H9 (cell line): Measurements from ENCODE around the gene ADRB1. TPM values are rescaled to one million over a fixed set of nuclear protein-coding genes. Genes with fewer than 3 reads are reported as not detected.

Experiments used
- DNase-seq: peaks from one replicate; pipeline ENCODE4 v3.0.0-alpha.2; 2017
- H2AFZ ChIP-seq: one replicate; pipeline ENCODE4 v1.6.1; 2013; ENCODE audit warnings: mild to moderate bottlenecking, low read length, control low read depth, moderate library complexity
- H2AK5ac ChIP-seq: 2 replicates; pipeline ENCODE4 v1.6.1; 2013; ENCODE audit warnings: low read length, control low read depth, mixed read lengths; ENCODE audit not compliant: insufficient read length
- H2BK120ac ChIP-seq: one replicate; pipeline ENCODE4 v1.6.1; 2013; ENCODE audit warnings: low read depth, mild to moderate bottlenecking, low read length, control low read depth, inconsistent platforms; ENCODE audit not compliant: poor library complexity, severe bottlenecking
- H2BK12ac ChIP-seq: 2 replicates; pipeline ENCODE4 v1.6.1; 2013; ENCODE audit warnings: low read length, control low read depth, mixed read lengths, low read depth; ENCODE audit not compliant: insufficient read length
- H2BK15ac ChIP-seq: 2 replicates; pipeline ENCODE4 v1.6.1; 2013; ENCODE audit warnings: low read depth, low read length, control low read depth
- H2BK20ac ChIP-seq: one replicate; pipeline ENCODE4 v1.6.1; 2013; ENCODE audit warnings: low read depth, mild to moderate bottlenecking, low read length, control low read depth, inconsistent platforms; ENCODE audit not compliant: poor library complexity, severe bottlenecking
- H2BK5ac ChIP-seq: 2 replicates; pipeline ENCODE4 v1.6.1; 2013; ENCODE audit warnings: low read length, control low read depth, mixed read lengths; ENCODE audit not compliant: insufficient read length
- H3K14ac ChIP-seq: 2 replicates; pipeline ENCODE4 v1.6.1; 2013; ENCODE audit warnings: low read length, control low read depth; ENCODE audit not compliant: insufficient read depth
- H3K18ac ChIP-seq: 2 replicates; pipeline ENCODE4 v1.6.1; 2013; ENCODE audit warnings: low read depth, mild to moderate bottlenecking, mixed read lengths, low read length, control low read depth; ENCODE audit not compliant: insufficient read length
- H3K23ac ChIP-seq: 2 replicates; pipeline ENCODE4 v1.6.1; 2013; ENCODE audit warnings: low read length, control low read depth, mixed read lengths, low read depth; ENCODE audit not compliant: insufficient read length
- H3K23me2 ChIP-seq: 2 replicates; pipeline ENCODE4 v1.6.1; 2013; ENCODE audit warnings: low read depth, mild to moderate bottlenecking, mixed read lengths, low read length, control low read depth; ENCODE audit not compliant: insufficient read length, poor library complexity, severe bottlenecking
- H3K27ac ChIP-seq: 2 replicates; pipeline ENCODE4 v1.5.1; 2013; ENCODE audit warnings: low read length, control low read depth, mixed read lengths, low read depth; ENCODE audit not compliant: insufficient read length
- H3K27me3 ChIP-seq: 2 replicates; pipeline ENCODE4 v1.6.1; 2013; ENCODE audit warnings: low read length, control low read depth, inconsistent platforms; ENCODE audit not compliant: insufficient read depth
- H3K4ac ChIP-seq: 2 replicates; pipeline ENCODE4 v1.6.1; 2013; ENCODE audit warnings: low read depth, mild to moderate bottlenecking, control low read depth, inconsistent platforms, low read length, moderate library complexity
- H3K4me1 ChIP-seq: 2 replicates; pipeline ENCODE4 v1.6.1; 2013; ENCODE audit warnings: low read length, control low read depth, inconsistent platforms; ENCODE audit not compliant: insufficient read depth
- H3K4me2 ChIP-seq: 2 replicates; pipeline ENCODE4 v1.6.1; 2013; ENCODE audit warnings: low read length, control low read depth, mixed read lengths; ENCODE audit not compliant: insufficient read length, insufficient read depth
- H3K56ac ChIP-seq: 2 replicates; pipeline ENCODE4 v1.6.1; 2013; ENCODE audit warnings: low read depth, mild to moderate bottlenecking, mixed read lengths, low read length, control low read depth; ENCODE audit not compliant: insufficient read length
- H3K79me1 ChIP-seq: 2 replicates; pipeline ENCODE4 v1.6.1; 2013; ENCODE audit warnings: low read depth, mild to moderate bottlenecking, moderate library complexity, low read length, control low read depth, inconsistent platforms; ENCODE audit not compliant: insufficient read depth, poor library complexity, severe bottlenecking
- H3K79me2 ChIP-seq: 2 replicates; pipeline ENCODE4 v1.6.1; 2013; ENCODE audit warnings: low read length, control low read depth, inconsistent platforms; ENCODE audit not compliant: insufficient read depth
- H3K9ac ChIP-seq: 2 replicates; pipeline ENCODE4 v1.6.1; 2013; ENCODE audit warnings: low read length, control low read depth, mixed read lengths; ENCODE audit not compliant: insufficient read length; ENCODE audit errors: extremely low read depth
- H3K9me3 ChIP-seq: one replicate; pipeline ENCODE4 v1.6.1; 2013; ENCODE audit warnings: low read depth, low read length, inconsistent platforms; ENCODE audit not compliant: control insufficient read depth
- H3T11ph ChIP-seq: one replicate; pipeline ENCODE4 v1.6.1; 2013; ENCODE audit warnings: mild to moderate bottlenecking, low read length, control low read depth, inconsistent platforms
- H4K20me1 ChIP-seq: one replicate; pipeline ENCODE4 v1.6.1; 2013; ENCODE audit not compliant: control insufficient read depth, insufficient read length, insufficient read depth
- H4K5ac ChIP-seq: 2 replicates; pipeline ENCODE4 v1.6.1; 2013; ENCODE audit warnings: low read depth, mild to moderate bottlenecking, mixed read lengths, low read length, control low read depth; ENCODE audit not compliant: insufficient read length
- H4K8ac ChIP-seq: replicated peaks from 2 replicates; pipeline ENCODE4 v1.6.1; 2013; ENCODE audit warnings: low read length, control low read depth, mixed read lengths, low read depth; ENCODE audit not compliant: insufficient read length
- H4K91ac ChIP-seq: 2 replicates; pipeline ENCODE4 v1.6.1; 2013; ENCODE audit warnings: low read depth, mild to moderate bottlenecking, moderate library complexity, mixed read lengths, low read length, control low read depth; ENCODE audit not compliant: insufficient read length
- H3K27ac Mint-ChIP-seq, 3 experiments: 2 replicates in 2 of 3; 3 replicates in 1 of 3; pipeline ENCODE4 v1.8.0; 2020 to 2021; ENCODE audit warnings: mixed read lengths in 3 of 3, mild to moderate bottlenecking in 1 of 3, moderate library complexity in 1 of 3
- H3K27me3 Mint-ChIP-seq: 2 replicates; pipeline ENCODE4 v1.8.0; 2021; ENCODE audit warnings: low read depth, mild to moderate bottlenecking, moderate library complexity, mixed read lengths
- H3K36me3 Mint-ChIP-seq, 3 experiments: 2 replicates in 2 of 3; 3 replicates in 1 of 3; pipeline ENCODE4 v1.8.0; 2020 to 2021; ENCODE audit warnings: low read depth in 3 of 3, mixed read lengths in 3 of 3; ENCODE audit not compliant: insufficient read depth in 1 of 3
- H3K4me1 Mint-ChIP-seq, 2 experiments: 2 replicates each; pipeline ENCODE4 v1.8.0; 2020; ENCODE audit warnings: mixed read lengths in 2 of 2
- H3K4me3 Mint-ChIP-seq, 2 experiments: 2 replicates in 1 of 2; 3 replicates in 1 of 2; pipeline ENCODE4 v1.8.0; 2020 to 2021; ENCODE audit warnings: mild to moderate bottlenecking in 2 of 2, mixed read lengths in 2 of 2, moderate library complexity in 1 of 2
- H3K9me3 Mint-ChIP-seq, 2 experiments: 2 replicates in 1 of 2; 3 replicates in 1 of 2; pipeline ENCODE4 v1.8.0; 2020; ENCODE audit warnings: mild to moderate bottlenecking in 2 of 2, mixed read lengths in 2 of 2, moderate library complexity in 1 of 2
- WGBS: extraction: QIAGEN DNeasy Blood & Tissue Kit; methylation state at CpG from one replicate; pipeline ENCODE4 v1.1.7; 2013; ENCODE audit warnings: missing lambda C conversion rate, low lambda C conversion rate, mixed read lengths; ENCODE audit not compliant: insufficient read length; ENCODE audit errors: extremely low coverage; 5-methylcytosine and 5-hydroxymethylcytosine counted together
- total RNA-seq: library from RNA; stranded (reverse); gene quantifications from 2 replicates; pipeline ENCODE4 v1.2.1, GENCODE V29; 2021
- TF ChIP-seq, protein P1 (sequence below): fragments of 200-600 bp; sonication (generic); conservative IDR thresholded peaks from 3 replicates; pipeline ENCODE4 v1.8.0; 2021; ENCODE audit warnings: antibody characterized with exemption, mild to moderate bottlenecking

The ADRB1 gene
- total RNA-seq, 1 experiment from 2014 or later = 0.13 TPM

DNA sequence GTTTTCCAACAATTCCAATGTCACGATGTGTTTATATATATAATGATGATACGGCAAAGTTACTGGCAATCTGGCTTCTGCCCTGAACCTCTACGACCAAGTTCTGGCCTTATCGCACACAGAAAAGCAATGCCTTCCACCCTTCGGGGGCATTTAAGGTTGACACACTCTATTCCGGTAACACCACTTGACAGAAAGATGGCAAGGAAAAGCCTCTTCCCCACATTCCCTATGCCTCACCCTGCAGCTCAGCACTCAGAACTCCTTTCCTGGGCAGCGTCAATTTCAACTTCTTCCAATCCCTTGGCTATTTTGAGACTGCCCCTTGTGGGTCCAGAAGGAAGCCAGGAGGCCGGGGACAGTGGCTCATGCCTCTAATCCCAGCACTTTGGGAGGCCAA lies 2.5 kb upstream of the ADRB1 start:
- H2BK5ac ChIP-seq = no peak overlapping the region
- H4K5ac ChIP-seq = no peak overlapping the region
- DNase-seq = no peak
- no peak overlapping the region for H2BK20ac ChIP-seq
- no peak overlapping the region for H2AFZ ChIP-seq
- TF ChIP-seq, protein P1, sequence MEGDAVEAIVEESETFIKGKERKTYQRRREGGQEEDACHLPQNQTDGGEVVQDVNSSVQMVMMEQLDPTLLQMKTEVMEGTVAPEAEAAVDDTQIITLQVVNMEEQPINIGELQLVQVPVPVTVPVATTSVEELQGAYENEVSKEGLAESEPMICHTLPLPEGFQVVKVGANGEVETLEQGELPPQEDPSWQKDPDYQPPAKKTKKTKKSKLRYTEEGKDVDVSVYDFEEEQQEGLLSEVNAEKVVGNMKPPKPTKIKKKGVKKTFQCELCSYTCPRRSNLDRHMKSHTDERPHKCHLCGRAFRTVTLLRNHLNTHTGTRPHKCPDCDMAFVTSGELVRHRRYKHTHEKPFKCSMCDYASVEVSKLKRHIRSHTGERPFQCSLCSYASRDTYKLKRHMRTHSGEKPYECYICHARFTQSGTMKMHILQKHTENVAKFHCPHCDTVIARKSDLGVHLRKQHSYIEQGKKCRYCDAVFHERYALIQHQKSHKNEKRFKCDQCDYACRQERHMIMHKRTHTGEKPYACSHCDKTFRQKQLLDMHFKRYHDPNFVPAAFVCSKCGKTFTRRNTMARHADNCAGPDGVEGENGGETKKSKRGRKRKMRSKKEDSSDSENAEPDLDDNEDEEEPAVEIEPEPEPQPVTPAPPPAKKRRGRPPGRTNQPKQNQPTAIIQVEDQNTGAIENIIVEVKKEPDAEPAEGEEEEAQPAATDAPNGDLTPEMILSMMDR = no peak
- H2AK5ac ChIP-seq = no peak overlapping the region
- no peaks in the 10 kb centered on the region for H4K20me1 ChIP-seq
- Mint-ChIP-seq H3K36me3 (no peaks in the 10 kb centered on the region; a peak in 1 of 7 replicates), H3K4me3 (no peak overlapping the region), H3K27ac (no peak overlapping the region), H3K9me3 (peaks cover 0 to 3% of the 10 kb centered on the region in 2 experiments; a peak in 2 of 5 replicates), H3K27me3 (peaks cover 74% of the 10 kb centered on the region), H3K4me1 (peaks cover 5 to 14% of the 10 kb centered on the region in 2 experiments; a peak in 3 of 4 replicates)
- no peak overlapping the region for H4K91ac ChIP-seq
- peaks cover 13% of the 10 kb centered on the region for H3K23me2 ChIP-seq
- H3K4me2 ChIP-seq = no peak overlapping the region
- no peaks in the 10 kb centered on the region for H3K9me3 ChIP-seq
- H3K56ac ChIP-seq = no peak overlapping the region
- H3K9ac ChIP-seq = no peak overlapping the region
- H3K14ac ChIP-seq = no peak overlapping the region
- peaks cover 26% of the 10 kb centered on the region for H3K27me3 ChIP-seq
- no peaks in the 10 kb centered on the region for H3K4me1 ChIP-seq
- H3K4ac ChIP-seq = no peak overlapping the region
- no peaks in the 10 kb centered on the region for H3K79me1 ChIP-seq
- no peak overlapping the region for H2BK12ac ChIP-seq
- H4K8ac ChIP-seq = no peak overlapping the region
- no peak overlapping the region for H2BK15ac ChIP-seq
- no CpG with 5 or more reads among the region's 8 CpGs for WGBS
- H2BK120ac ChIP-seq = no peak overlapping the region
- H3K79me2 ChIP-seq = no peaks in the 10 kb centered on the region
- no peak overlapping the region for H3K18ac ChIP-seq
- H3K23ac ChIP-seq = no peak overlapping the region
- H3T11ph ChIP-seq = no peak overlapping the region
- no peak overlapping the region for H3K27ac ChIP-seq
